H1 (cell line): Measurements from ENCODE around the gene TREM1. TPM values are rescaled to one million over a fixed set of nuclear protein-coding genes. Genes with fewer than 3 reads are reported as not detected.
A peak's percentile ranks its signal among the peaks of the same experiment; 100 is the strongest.

Source experiments
- CTCF ChIA-PET: fragments of 300-600 bp; sonication (Branson Sonifier 250); formaldehyde crosslinking; loops from one replicate; lab custom pipeline; 2021; ENCODE audit not compliant: partially characterized antibody; lab: Charles Lee
- POLR2A ChIA-PET: fragments of 300-600 bp; sonication (Branson Sonifier 250); formaldehyde crosslinking; loops from one replicate; lab custom pipeline; 2021; ENCODE audit warnings: inconsistent platforms; ENCODE audit not compliant: partially characterized antibody; lab: Charles Lee
- DNase-seq, 2 experiments: peaks; one replicate each; pipeline versions ENCODE4 v3.0.0 to v3.0.0-alpha.2; 2010 to 2022; ENCODE audit warnings: low spot score in 2 of 2, low read depth in 1 of 2, mixed read lengths in 1 of 2
- FAIRE-seq: peaks from 2 replicates; lab custom pipeline; 2011; peaks lifted over from hg19 to GRCh38; lab: Jason Lieb, UNC
- H2AFZ ChIP-seq: 2 replicates; pipeline ENCODE4 v1.8.1; 2012; ENCODE audit warnings: low read length, inconsistent platforms
- H2AK5ac ChIP-seq: 2 replicates; pipeline ENCODE4 v1.6.1; 2013; ENCODE audit warnings: low read depth, low read length
- H2BK120ac ChIP-seq: replicated peaks from 2 replicates; pipeline ENCODE3; 2013; ENCODE audit warnings: low read depth, low read length, inconsistent platforms
- H2BK12ac ChIP-seq: 2 replicates; pipeline ENCODE4 v1.6.1; 2013; ENCODE audit warnings: low read depth, low read length
- H2BK15ac ChIP-seq: 2 replicates; pipeline ENCODE4 v1.6.1; 2013; ENCODE audit warnings: low read length
- H2BK20ac ChIP-seq: 2 replicates; pipeline ENCODE4 v1.6.1; 2013; ENCODE audit warnings: low read length
- H2BK5ac ChIP-seq: 2 replicates; pipeline ENCODE4 v1.6.1; 2013; ENCODE audit warnings: low read depth, low read length
- H3K14ac ChIP-seq: 2 replicates; pipeline ENCODE4 v1.6.1; 2013; ENCODE audit warnings: inconsistent platforms; ENCODE audit not compliant: insufficient read length
- H3K18ac ChIP-seq: 2 replicates; pipeline ENCODE4 v1.6.1; 2013; ENCODE audit warnings: low read length; ENCODE audit errors: extremely low read depth
- H3K23ac ChIP-seq: 2 replicates; pipeline ENCODE4 v1.6.1; 2013; ENCODE audit warnings: inconsistent platforms; ENCODE audit not compliant: insufficient read length
- H3K23me2 ChIP-seq: 2 replicates; pipeline ENCODE4 v1.6.1; 2013; ENCODE audit warnings: low read depth, low read length
- H3K27ac ChIP-seq: 2 replicates; pipeline ENCODE4 v1.6.1; 2011; ENCODE audit warnings: low read depth, low read length, inconsistent platforms
- H3K27me3 ChIP-seq, 4 experiments: replicated peaks in 1 of 4; 1 replicate in 1 of 4; 2 replicates in 3 of 4; pipeline versions ENCODE4 v1.6.1 to v1.8.1; 2011 to 2013; ENCODE audit warnings: low read length in 3 of 4, mild to moderate bottlenecking in 3 of 4, inconsistent platforms in 2 of 4, mixed read lengths in 2 of 4, moderate library complexity in 1 of 4; ENCODE audit not compliant: control insufficient read depth in 3 of 4, insufficient read depth in 3 of 4; ENCODE audit errors: extremely low read depth in 1 of 4
- H3K36me3 ChIP-seq, 4 experiments: 2 replicates each; pipeline versions ENCODE4 v1.6.1 to v1.8.1; 2011 to 2013; ENCODE audit warnings: mild to moderate bottlenecking in 4 of 4, low read length in 3 of 4, moderate library complexity in 2 of 4, control low read depth in 1 of 4, inconsistent platforms in 1 of 4; ENCODE audit not compliant: insufficient read depth in 4 of 4, control insufficient read depth in 2 of 4
- H3K4ac ChIP-seq: replicated peaks from 2 replicates; pipeline ENCODE3; 2013; ENCODE audit warnings: low read length, low read depth, mixed read lengths, inconsistent platforms; ENCODE audit not compliant: insufficient read length
- H3K4me1 ChIP-seq, 4 experiments: replicated peaks in 1 of 4; 1 replicate in 1 of 4; 2 replicates in 3 of 4; pipeline versions ENCODE4 v1.6.1 to v1.8.1; 2011 to 2013; ENCODE audit warnings: low read length in 3 of 4, inconsistent platforms in 2 of 4, mixed read lengths in 1 of 4; ENCODE audit not compliant: insufficient read depth in 4 of 4, control insufficient read depth in 3 of 4
- H3K4me2 ChIP-seq, 2 experiments: 2 replicates each; pipeline versions ENCODE4 v1.6.1 to v1.8.1; 2011 to 2013; ENCODE audit warnings: low read depth in 2 of 2, low read length in 2 of 2, control low read depth in 1 of 2, inconsistent platforms in 1 of 2, mild to moderate bottlenecking in 1 of 2; ENCODE audit not compliant: insufficient read depth in 1 of 2
- H3K4me3 ChIP-seq, 4 experiments: fragments of 200-600, 300-600 bp in 1 of 4; sonication (generic), shearing (Covaris generic), sonication (Bioruptor Twin) in 1 of 4; 2 replicates each; pipeline versions ENCODE4 v1.5.1 to v1.8.1; 2011 to 2016; ENCODE audit warnings: low read length in 4 of 4, low read depth in 3 of 4, control low read depth in 2 of 4, inconsistent platforms in 2 of 4, mild to moderate bottlenecking in 2 of 4, mixed read lengths in 1 of 4, moderate library complexity in 1 of 4; ENCODE audit not compliant: insufficient read depth in 2 of 4; ENCODE audit errors: extremely low read depth in 1 of 4
- H3K56ac ChIP-seq: replicated peaks from 2 replicates; pipeline ENCODE3; 2013; ENCODE audit warnings: low read depth, mild to moderate bottlenecking, mixed read lengths, low read length, inconsistent platforms; ENCODE audit not compliant: insufficient read length
- H3K79me1 ChIP-seq: 2 replicates; pipeline ENCODE4 v1.6.1; 2013; ENCODE audit warnings: low read depth, low read length, control low read depth
- H3K79me2 ChIP-seq, 2 experiments: 2 replicates each; pipeline versions ENCODE4 v1.6.1 to v1.8.1; 2012 to 2013; ENCODE audit warnings: low read length in 2 of 2, mild to moderate bottlenecking in 2 of 2, inconsistent platforms in 1 of 2; ENCODE audit not compliant: insufficient read depth in 2 of 2, control insufficient read depth in 1 of 2
- H3K9ac ChIP-seq, 4 experiments: replicated peaks in 1 of 4; 1 replicate in 1 of 4; 2 replicates in 3 of 4; pipeline versions ENCODE4 v1.6.1 to v1.8.1; 2011 to 2013; ENCODE audit warnings: low read depth in 3 of 4, low read length in 3 of 4, control low read depth in 2 of 4, mild to moderate bottlenecking in 2 of 4, moderate library complexity in 2 of 4, inconsistent platforms in 1 of 4; ENCODE audit errors: extremely low read depth in 1 of 4
- H3K9me3 ChIP-seq, 2 experiments: 2 replicates each; pipeline versions ENCODE4 v1.6.1 to v1.8.1; 2012 to 2013; ENCODE audit warnings: mild to moderate bottlenecking in 2 of 2, moderate library complexity in 2 of 2, control low read depth in 1 of 2, inconsistent platforms in 1 of 2, low read depth in 1 of 2, low read length in 1 of 2, mixed read lengths in 1 of 2; ENCODE audit not compliant: insufficient read depth in 2 of 2
- H4K20me1 ChIP-seq, 2 experiments: replicated peaks in 1 of 2; 2 replicates each; pipeline versions ENCODE3 to v1.8.1; 2011 to 2013; ENCODE audit warnings: inconsistent platforms in 2 of 2, low read length in 2 of 2, mild to moderate bottlenecking in 1 of 2; ENCODE audit not compliant: insufficient read depth in 2 of 2, control insufficient read depth in 1 of 2
- H4K5ac ChIP-seq: 2 replicates; pipeline ENCODE4 v1.6.1; 2013; ENCODE audit warnings: low read length, low read depth, mixed read lengths, inconsistent platforms; ENCODE audit not compliant: insufficient read length
- H4K8ac ChIP-seq: 2 replicates; pipeline ENCODE4 v1.8.0; 2013; ENCODE audit warnings: mild to moderate bottlenecking, moderate library complexity, low read length, inconsistent platforms; ENCODE audit not compliant: insufficient read depth; ENCODE audit errors: extremely low read depth
- H4K91ac ChIP-seq: replicated peaks from 2 replicates; pipeline ENCODE3; 2013; ENCODE audit warnings: low read length, mixed read lengths, inconsistent platforms; ENCODE audit not compliant: insufficient read length
- TCF12 ChIP-seq: IDR thresholded peaks from 2 replicates; pipeline ENCODE4 v1.6.1; 2011; ENCODE audit warnings: low read depth, mild to moderate bottlenecking, low read length
- WGBS, 2 experiments: shearing (Covaris generic) in 1 of 2; methylation state at CpG; one replicate each; pipeline versions ENCODE4 v1.1.6 to v1.1.7; 2013 to 2015; ENCODE audit warnings: low lambda C conversion rate in 2 of 2, mixed read lengths in 2 of 2, inconsistent platforms in 1 of 2, low coverage in 1 of 2, missing lambda C conversion rate in 1 of 2; ENCODE audit not compliant: insufficient replicate concordance in 2 of 2, insufficient coverage in 1 of 2, insufficient read length in 1 of 2; ENCODE audit errors: extremely low coverage in 1 of 2, missing lambda C conversion rate in 1 of 2; 5-methylcytosine and 5-hydroxymethylcytosine counted together
- polyA plus RNA-seq, 7 experiments: library from polyadenylated mRNA; depleted of rRNA in 3 of 7; stranded (reverse) in 5 of 7; unstranded in 2 of 7; fragments of >200 nt in 5 of 7; fragments of 200-250 nt in 2 of 7; gene quantifications; 1 replicate in 5 of 7; 2 replicates in 1 of 7; 4 replicates in 1 of 7; pipeline versions ENCODE4 v1.2.1 to v1.2.3, GENCODE V29; 2011 to 2013; ENCODE audit warnings: missing spikeins in 2 of 7, mixed read lengths in 2 of 7
- total RNA-seq: library from RNA; stranded (reverse); fragmentation: NEBNext Ultra II Directional; extraction: Animal tissue kit (Norgen Biotek cat#: 25700); gene quantifications from 2 replicates; pipeline ENCODE4 v1.2.1, GENCODE V29; 2021

The TREM1 gene
- total and polyA plus RNA-seq, 2 of the 8 experiments (the other 6 are each of a cell fraction or from before 2014, with no cell fraction given), result not detected

DNA sequence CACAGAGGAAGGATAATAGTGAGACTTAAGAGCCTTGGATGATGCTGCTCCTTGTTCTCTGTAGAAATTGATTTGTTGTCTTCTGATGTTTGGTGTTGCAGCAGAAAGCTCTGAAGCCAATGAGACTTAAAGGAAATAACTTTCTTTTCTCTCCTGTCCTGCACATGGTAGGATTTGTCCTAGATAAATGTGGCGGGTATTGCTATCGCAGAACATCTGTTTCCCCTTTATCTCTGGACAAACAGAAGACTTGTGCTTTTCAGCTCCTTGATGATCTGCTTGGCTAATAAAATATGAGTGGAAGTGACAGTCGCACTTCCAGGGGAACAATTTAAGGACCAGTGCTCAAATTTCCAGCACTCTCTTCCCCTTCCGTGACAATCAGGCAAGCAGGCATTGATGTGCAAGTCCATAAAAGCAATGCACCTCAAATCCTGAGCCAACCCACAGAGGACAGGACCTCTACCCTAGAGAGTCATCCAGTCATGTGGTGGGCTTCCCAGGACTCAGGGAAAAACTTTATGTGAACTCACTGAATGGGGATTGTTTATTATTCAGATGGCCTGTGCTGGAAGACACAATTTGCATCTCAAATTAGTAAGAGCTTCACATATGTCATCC, 39.1 kb upstream of the TREM1 start:
- H4K8ac ChIP-seq, result no peak overlapping the region
- no peak overlapping the region for H2BK20ac ChIP-seq
- H2BK120ac ChIP-seq, result no peak overlapping the region
- FAIRE-seq (peak; percentile 28), DNase-seq (no peak)
- 78% methylated on average over 4 of the region's 4 CpGs; no CpG with 5 or more reads in 1 of the 2 experiments for WGBS, 2 experiments
- H3K27me3 ChIP-seq, result no peaks in the 10 kb centered on the region; a peak in 1 of 7 replicates
- POLR2A ChIA-PET, result no interaction called here
- H2AK5ac ChIP-seq, result no peak overlapping the region
- H3K79me2 ChIP-seq, result no peaks in the 10 kb centered on the region
- no peaks in the 10 kb centered on the region for H3K79me1 ChIP-seq
- no peak overlapping the region for H4K5ac ChIP-seq
- H4K91ac ChIP-seq, result no peak overlapping the region
- H3K23ac ChIP-seq, result no peak overlapping the region
- H3K4me3 ChIP-seq, result no peak overlapping the region
- no peak overlapping the region for H2BK5ac ChIP-seq
- 0 out of 2 replicates have a peak overlapping the region, but pooled peaks have one; percentile 20 for H2AFZ ChIP-seq
- H4K20me1 ChIP-seq, result no peaks in the 10 kb centered on the region
- no peak overlapping the region for H3K56ac ChIP-seq
- no peak overlapping the region for H3K4me2 ChIP-seq
- no peak overlapping the region for H3K14ac ChIP-seq
- CTCF ChIA-PET, result interaction anchor here (1.0 kb wide), 1 partner anchor 134 kb away, joined by 3 read pairs; no protein-coding TSS in a partner anchor
- H3K23me2 ChIP-seq, result no peaks in the 10 kb centered on the region
- no peaks in the 10 kb centered on the region for H3K4me1 ChIP-seq
- no peaks in the 10 kb centered on the region for H3K36me3 ChIP-seq
- H3K4ac ChIP-seq, result no peak overlapping the region
- H3K18ac ChIP-seq, result no peak overlapping the region
- no peak overlapping the region for H2BK15ac ChIP-seq
- no peak for TF ChIP-seq TCF12
- H2BK12ac ChIP-seq, result no peak overlapping the region
- H3K27ac ChIP-seq, result no peak overlapping the region
- H3K9me3 ChIP-seq, result no peaks in the 10 kb centered on the region
- no peak overlapping the region for H3K9ac ChIP-seq
